HG03565 (cell line): ENCODE measurements around the gene TIGIT.

Experiments
- ATAC-seq: cut with Tn5 transposase; IDR thresholded peaks from one replicate; pipeline ENCODE4 v1.9.1; 2021; ENCODE audit warnings: mild to moderate bottlenecking, moderate library complexity; ENCODE audit not compliant: unreplicated experiment

The TIGIT gene

DNA sequence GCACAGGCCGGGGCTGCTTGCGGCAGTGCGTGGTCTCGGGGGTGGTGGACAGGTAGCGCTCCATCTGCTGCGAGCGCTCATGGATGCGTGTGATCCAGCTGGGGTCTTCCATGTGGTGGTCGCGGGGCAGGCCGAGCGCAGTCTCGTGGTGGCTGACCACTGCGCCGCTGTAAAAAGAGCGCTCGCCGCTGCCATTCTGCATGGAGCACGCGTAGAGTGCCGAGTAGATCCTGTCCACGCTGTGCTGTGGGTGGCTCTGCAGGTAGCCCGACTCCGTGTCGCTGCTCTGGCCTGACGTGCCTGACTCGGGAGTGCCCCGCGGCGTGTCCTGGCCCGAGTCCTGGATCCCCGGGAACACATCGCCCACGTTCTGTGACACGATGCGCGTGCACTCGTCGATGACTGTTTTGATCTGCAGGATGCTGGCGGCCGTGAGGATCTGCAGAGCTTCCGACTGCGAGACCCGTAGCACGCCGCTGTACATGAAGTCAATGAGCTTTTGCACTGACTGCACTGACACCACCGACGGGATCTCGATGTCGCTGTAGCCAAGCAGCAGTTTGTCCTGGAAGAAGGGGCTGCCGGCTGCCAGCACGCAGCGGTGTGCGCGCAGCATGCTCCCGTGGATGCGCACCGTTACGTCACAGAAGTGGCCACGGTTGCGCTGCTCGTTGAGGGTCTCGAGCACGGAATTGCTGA, 57.4 kb downstream of the TIGIT start:
- no peak for ATAC-seq

DNA sequence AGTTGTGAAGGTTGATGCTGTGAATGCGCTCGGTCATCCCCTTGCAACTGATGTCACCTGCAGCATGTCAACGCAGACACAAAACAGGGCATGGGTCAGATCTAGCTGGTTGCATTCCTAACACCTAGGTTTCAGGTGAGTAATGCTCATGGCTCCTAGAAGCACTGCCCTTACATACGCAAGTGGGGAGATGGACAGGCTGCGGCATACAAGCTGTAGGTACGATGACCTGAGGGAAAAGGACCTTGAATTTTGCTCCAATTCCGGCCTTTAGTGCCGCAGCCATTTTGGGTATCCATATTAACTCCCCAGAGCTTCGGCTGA, 58.0 kb downstream of the TIGIT start:
- ATAC-seq: no peak

DNA sequence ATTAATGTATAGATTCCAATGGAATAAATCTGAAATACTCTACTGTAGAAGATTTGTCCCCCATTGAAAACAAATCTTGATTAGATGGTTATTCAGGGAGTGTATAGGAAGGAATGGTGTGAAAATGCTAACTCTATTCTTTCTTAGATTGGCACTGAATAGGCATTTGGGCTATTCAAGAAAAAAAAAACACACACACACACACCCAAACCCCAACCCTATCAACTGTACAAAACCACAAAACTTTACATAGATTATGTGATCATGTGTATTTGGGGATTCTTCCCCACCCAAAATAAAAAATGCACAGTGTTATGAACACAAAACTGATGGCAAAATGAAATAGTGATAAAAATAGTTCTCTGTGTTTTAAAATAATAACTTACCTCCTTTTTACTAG, 61.8 kb downstream of the TIGIT start:
- no peak for ATAC-seq

DNA sequence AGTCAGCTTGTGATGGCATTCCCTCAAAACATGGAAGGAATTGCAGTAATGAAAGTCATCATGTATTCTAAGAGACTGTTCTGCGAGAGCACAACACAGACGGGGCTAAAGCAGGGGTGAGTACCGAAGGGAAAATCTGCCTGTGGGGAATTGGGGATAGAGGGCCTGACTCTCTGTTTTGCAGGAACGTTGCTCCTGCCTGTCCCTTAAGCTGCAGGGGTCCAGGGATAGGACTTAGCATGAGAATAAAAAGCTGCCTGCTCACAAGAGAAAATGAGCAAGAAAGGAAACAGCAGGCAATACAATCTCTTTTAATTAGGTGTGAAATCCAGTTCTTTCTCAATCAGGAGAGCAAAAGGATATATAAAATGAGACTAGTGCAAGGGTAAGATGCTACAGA, 62.2 kb downstream of the TIGIT start:
- ATAC-seq: no peak

- no peak for ATAC-seq
Observed at GRCh38 chr3:114356525-114356924, 62.7 kb downstream of the TIGIT start.
